Calu3 (cell line): ENCODE measurements around the gene DEFB131B. TPM values are rescaled to one million over a fixed set of nuclear protein-coding genes. Genes with fewer than 3 reads are reported as not detected.
A peak's percentile ranks its signal among the peaks of the same experiment; 100 is the strongest.
"Not testable (repeated sequence)": the region's sequence is repeated elsewhere in the genome, so short reads cannot be mapped to it uniquely, and the experiment has no call there.

ENCODE experiments used
- BruUV-seq: library from RNA; stranded (reverse); fragments of 400-500 nt; replicated peaks from 2 replicates; lab custom pipeline; 2021; lab: Mats Ljungman, UMichigan
- CTCF ChIA-PET: fragments of 300-600 bp; sonication (Branson Sonifier 250); formaldehyde crosslinking; loops from one replicate; lab custom pipeline; 2022; ENCODE audit warnings: antibody characterized with exemption; lab: Charles Lee
- DNase-seq: peaks from one replicate; pipeline ENCODE4 v3.0.0; 2022
- H3K27ac Mint-ChIP-seq: one replicate; pipeline ENCODE4 v1.8.0; 2022; ENCODE audit warnings: mixed read lengths; ENCODE audit not compliant: unreplicated experiment
- H3K27me3 Mint-ChIP-seq: one replicate; pipeline ENCODE4 v1.8.0; 2022; ENCODE audit warnings: mixed read lengths; ENCODE audit not compliant: unreplicated experiment
- H3K36me3 Mint-ChIP-seq: one replicate; pipeline ENCODE4 v1.8.0; 2022; ENCODE audit warnings: mild to moderate bottlenecking, moderate library complexity, mixed read lengths; ENCODE audit not compliant: insufficient read depth, unreplicated experiment
- H3K4me1 Mint-ChIP-seq: one replicate; pipeline ENCODE4 v1.8.0; 2022; ENCODE audit warnings: mild to moderate bottlenecking, low read depth, mixed read lengths; ENCODE audit not compliant: unreplicated experiment
- H3K4me3 Mint-ChIP-seq: one replicate; pipeline ENCODE4 v1.8.0; 2022; ENCODE audit warnings: mild to moderate bottlenecking, low read depth, moderate library complexity, mixed read lengths; ENCODE audit not compliant: unreplicated experiment
- H3K9me3 Mint-ChIP-seq: one replicate; pipeline ENCODE4 v1.8.0; 2022; ENCODE audit warnings: low read depth, mixed read lengths; ENCODE audit not compliant: unreplicated experiment
- intact Hi-C: fragments of 100-400 bp; cut with micrococcal nuclease; formaldehyde crosslinking; loops from one replicate; pipeline ENCODE4 v1.10.0; 2022; ENCODE audit not compliant: unreplicated experiment
- total RNA-seq: library from RNA; stranded (reverse); gene quantifications from 2 replicates; pipeline ENCODE4 v1.2.3, GENCODE V29; 2022
- TF ChIP-seq, protein P1 (sequence below): fragments of 200-600 bp; IDR thresholded peaks from one replicate; pipeline ENCODE4 v1.8.0; 2022; ENCODE audit warnings: antibody characterized with exemption; ENCODE audit not compliant: unreplicated experiment

DEFB131B gene
- total RNA-seq, 1 experiment from 2014 or later, result not detected

DNA sequence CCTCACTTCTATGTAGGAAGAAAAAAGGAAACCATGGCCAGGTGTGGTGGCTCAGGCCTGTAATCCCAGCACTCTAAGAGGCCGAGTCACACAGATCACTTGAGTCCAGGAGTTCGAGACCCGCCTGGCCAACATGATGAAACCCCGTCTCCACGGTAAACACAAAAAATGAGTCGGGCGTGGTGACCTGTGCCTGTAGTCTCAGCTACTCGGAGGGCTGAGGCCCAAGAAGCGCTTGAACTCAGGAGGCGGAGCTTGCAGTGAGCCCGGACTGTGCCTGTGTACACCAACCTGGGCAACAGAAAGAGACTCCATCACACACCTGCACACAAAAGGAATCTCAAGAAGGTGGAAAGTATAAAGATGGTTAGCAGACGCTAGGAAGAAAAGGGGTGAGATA, 17.7 kb downstream of the DEFB131B start:
- BruUV-seq, result no TSS peak
- intact Hi-C loops, result no loop called here
- CTCF ChIA-PET, result no interaction called here
- no peak for DNase-seq
- H3K36me3 Mint-ChIP-seq, result no peaks in the 10 kb centered on the region
- peaks cover 13% of the 10 kb centered on the region for H3K9me3 Mint-ChIP-seq
- no peak overlapping the region for H3K4me3 Mint-ChIP-seq
- no peaks in the 10 kb centered on the region for H3K27me3 Mint-ChIP-seq
- H3K27ac Mint-ChIP-seq, result no peak overlapping the region
- TF ChIP-seq, protein P1, sequence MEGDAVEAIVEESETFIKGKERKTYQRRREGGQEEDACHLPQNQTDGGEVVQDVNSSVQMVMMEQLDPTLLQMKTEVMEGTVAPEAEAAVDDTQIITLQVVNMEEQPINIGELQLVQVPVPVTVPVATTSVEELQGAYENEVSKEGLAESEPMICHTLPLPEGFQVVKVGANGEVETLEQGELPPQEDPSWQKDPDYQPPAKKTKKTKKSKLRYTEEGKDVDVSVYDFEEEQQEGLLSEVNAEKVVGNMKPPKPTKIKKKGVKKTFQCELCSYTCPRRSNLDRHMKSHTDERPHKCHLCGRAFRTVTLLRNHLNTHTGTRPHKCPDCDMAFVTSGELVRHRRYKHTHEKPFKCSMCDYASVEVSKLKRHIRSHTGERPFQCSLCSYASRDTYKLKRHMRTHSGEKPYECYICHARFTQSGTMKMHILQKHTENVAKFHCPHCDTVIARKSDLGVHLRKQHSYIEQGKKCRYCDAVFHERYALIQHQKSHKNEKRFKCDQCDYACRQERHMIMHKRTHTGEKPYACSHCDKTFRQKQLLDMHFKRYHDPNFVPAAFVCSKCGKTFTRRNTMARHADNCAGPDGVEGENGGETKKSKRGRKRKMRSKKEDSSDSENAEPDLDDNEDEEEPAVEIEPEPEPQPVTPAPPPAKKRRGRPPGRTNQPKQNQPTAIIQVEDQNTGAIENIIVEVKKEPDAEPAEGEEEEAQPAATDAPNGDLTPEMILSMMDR, result no peak
- H3K4me1 Mint-ChIP-seq, result no peaks in the 10 kb centered on the region

DNA sequence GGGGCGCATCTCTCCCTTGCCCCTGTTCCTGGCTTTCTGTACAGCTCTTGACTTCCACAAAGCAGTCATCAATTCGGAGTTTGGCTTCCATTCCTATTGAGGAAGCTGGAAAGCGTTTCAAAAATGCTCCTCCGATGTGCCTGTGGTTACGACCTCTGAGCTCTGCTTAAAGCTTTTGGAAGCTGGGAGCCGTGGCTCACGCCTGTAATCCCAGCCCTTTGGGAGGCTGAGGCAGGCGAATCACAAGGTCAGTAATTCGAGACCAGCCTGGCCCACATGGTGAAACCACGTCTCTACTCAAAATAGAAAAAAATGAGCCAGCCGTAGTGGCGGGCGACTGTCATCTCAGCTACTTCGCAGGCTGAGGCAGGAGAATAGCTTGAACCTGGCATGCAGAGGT, 22.9 kb downstream of the DEFB131B start:
- H3K27ac Mint-ChIP-seq, intact Hi-C loops, DNase-seq, H3K27me3 Mint-ChIP-seq, CTCF ChIA-PET, BruUV-seq, H3K4me3 Mint-ChIP-seq, H3K4me1 Mint-ChIP-seq, H3K9me3 Mint-ChIP-seq, H3K36me3 Mint-ChIP-seq: not testable (repeated sequence)

DNA sequence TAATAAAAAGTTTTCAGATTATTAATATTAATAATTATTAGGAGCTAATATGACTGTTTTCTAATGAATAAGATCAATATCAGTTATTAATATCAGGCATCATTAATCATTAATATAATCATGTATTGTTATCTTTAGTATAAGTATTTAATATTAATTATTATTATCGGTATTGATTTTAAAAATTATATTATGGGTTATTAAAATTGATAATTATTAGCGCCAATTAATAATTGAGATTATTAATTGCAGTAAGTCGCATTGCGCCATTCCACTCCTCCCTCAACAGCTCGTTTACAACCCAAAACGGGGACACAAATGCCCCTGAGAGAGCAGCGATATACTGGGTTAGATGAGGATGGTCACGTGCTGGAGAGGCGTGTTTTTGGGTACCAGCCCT, 30.0 kb downstream of the DEFB131B start:
- no peak for DNase-seq
- Mint-ChIP-seq H3K27ac (no peak overlapping the region), H3K27me3 (no peaks in the 10 kb centered on the region), H3K9me3 (no peaks in the 10 kb centered on the region), H3K4me1 (no peaks in the 10 kb centered on the region), H3K36me3 (peaks cover 6% of the 10 kb centered on the region), H3K4me3 (no peak overlapping the region)
- BruUV-seq, result no TSS peak
- intact Hi-C loops, result no loop called here
- TF ChIP-seq, protein P1, result no peak
- CTCF ChIA-PET, result no interaction called here

DNA sequence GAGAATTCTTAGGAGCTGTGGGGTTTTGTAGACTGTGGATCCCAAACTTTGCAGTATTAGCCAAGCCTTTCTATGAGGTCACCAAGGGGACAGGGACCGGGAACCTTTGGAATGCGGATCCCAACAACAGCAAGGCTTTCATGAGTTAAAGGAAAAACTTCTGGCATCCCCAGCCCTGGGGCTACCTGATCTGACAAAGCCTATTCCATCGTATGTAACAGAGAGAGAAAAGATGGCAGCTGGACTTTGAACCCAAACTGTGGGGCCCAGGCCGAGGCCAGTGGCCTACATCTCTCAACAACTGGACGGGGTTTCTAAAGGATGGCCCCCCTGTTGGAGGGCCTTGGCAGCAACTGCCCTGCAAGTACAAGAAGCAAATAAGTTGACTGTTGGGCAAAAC, 32.5 kb downstream of the DEFB131B start:
- BruUV-seq, H3K27ac Mint-ChIP-seq, H3K4me3 Mint-ChIP-seq, intact Hi-C loops, CTCF ChIA-PET, H3K36me3 Mint-ChIP-seq, H3K4me1 Mint-ChIP-seq, DNase-seq, H3K27me3 Mint-ChIP-seq, H3K9me3 Mint-ChIP-seq: not testable (repeated sequence)

DNA sequence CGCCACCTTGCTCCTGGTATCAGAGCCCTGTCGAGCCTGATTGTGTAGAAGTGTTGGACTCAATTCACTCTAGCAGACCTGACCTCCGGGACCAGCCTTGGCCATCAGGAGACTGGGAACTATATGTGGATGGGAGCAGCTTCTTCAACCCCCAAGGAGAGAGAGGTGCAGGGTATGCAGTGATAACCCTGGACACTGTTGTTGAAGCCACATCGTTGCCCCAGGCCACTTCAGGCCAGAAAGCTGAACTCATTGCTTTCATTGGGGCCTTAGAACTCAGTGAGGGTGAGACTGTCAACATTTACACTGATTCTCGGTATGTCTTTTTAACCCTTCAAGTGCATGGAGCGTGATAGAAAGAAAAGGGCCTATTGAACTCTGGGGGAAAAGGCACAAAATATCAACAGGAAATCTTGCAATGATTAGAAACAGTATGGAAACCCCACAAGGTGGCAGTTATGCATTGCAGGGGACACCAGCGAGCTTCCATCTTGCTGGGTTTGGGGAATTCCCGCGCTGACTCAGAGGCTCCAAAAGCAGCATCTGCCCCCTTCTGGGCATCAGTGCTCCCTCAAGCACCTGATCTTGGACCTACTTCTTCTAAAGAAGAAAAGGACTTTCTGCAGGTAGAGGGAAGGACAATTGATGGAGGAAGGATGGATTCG, 33.2 kb downstream of the DEFB131B start:
- H3K27me3 Mint-ChIP-seq, intact Hi-C loops, H3K4me3 Mint-ChIP-seq, H3K4me1 Mint-ChIP-seq, BruUV-seq, CTCF ChIA-PET, H3K27ac Mint-ChIP-seq, H3K36me3 Mint-ChIP-seq, H3K9me3 Mint-ChIP-seq: not testable (repeated sequence)
- peak; percentile 22 for DNase-seq

DNA sequence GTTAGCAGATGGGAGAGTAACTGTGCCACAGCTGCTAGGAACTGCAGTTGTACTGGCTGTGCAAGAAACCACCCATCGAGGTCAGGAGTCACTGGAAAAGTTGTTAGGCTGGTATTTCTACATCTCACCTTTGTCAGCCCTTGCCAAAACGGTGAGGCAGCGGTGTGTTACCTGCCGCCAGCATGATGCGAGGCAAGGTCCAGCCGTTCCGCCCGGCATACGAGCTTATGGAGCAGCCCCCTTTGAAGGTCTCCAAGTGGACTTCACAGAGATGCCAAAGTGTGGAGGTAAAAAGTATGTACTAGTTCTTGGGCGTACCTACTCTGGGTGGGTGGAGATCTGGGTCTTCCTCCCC, 33.7 kb downstream of the DEFB131B start:
- H3K4me1 Mint-ChIP-seq, BruUV-seq, H3K27me3 Mint-ChIP-seq, H3K9me3 Mint-ChIP-seq, H3K27ac Mint-ChIP-seq, H3K4me3 Mint-ChIP-seq, H3K36me3 Mint-ChIP-seq, intact Hi-C loops, CTCF ChIA-PET: not testable (repeated sequence)
- DNase-seq, result peak; percentile 11
